Right forelimb (tissue), 1 donor: ENCODE results near the gene CDC42EP4.
"Not testable (repeated sequence)": the region's sequence is repeated elsewhere in the genome, so short reads cannot be mapped to it uniquely, and the experiment has no call there.

Experiments used
- DNase-seq: peaks from one replicate; pipeline ENCODE4 v3.0.0-alpha.2; 2018

The CDC42EP4 gene

DNA sequence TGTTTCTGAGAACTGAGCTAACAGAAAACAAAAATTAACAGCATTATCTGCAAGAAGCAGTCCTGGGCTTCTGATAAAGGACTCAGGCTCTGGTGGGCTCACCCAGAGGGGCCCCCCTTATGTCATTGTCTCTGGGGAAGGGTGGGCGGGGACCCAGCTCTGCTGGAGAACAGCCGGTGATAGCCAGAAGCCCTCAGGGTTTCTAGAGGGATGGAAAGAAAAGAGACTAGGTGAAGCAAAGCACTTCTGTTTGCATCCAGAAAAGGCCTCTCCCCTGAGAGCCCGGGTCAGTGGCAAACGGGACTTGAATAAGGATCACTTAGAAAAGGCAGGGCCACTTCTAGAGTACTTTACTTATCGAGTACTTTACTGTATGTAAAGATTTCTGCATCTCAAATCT, 7.0 kb upstream of the CDC42EP4 start:
- no peak for DNase-seq

DNA sequence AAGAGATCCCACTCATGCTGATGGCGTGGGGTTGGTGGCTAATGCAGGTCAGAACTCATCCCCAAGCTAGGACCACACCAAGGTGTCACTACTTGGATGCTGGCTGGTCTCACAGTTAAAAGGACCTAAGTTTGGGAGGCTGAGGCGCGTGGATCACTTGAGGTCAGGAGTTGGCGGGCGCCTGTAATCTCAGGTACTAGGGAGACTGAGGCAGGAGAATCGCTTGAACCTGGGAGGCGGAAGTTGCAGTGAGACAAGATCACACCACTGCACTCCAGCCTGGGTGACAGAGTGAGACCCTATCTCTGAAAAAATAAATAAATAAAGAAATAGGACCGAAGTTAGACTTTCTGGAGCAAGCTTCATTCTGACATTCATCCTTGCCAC, 6.6 kb upstream of the CDC42EP4 start:
- no peak for DNase-seq

DNA sequence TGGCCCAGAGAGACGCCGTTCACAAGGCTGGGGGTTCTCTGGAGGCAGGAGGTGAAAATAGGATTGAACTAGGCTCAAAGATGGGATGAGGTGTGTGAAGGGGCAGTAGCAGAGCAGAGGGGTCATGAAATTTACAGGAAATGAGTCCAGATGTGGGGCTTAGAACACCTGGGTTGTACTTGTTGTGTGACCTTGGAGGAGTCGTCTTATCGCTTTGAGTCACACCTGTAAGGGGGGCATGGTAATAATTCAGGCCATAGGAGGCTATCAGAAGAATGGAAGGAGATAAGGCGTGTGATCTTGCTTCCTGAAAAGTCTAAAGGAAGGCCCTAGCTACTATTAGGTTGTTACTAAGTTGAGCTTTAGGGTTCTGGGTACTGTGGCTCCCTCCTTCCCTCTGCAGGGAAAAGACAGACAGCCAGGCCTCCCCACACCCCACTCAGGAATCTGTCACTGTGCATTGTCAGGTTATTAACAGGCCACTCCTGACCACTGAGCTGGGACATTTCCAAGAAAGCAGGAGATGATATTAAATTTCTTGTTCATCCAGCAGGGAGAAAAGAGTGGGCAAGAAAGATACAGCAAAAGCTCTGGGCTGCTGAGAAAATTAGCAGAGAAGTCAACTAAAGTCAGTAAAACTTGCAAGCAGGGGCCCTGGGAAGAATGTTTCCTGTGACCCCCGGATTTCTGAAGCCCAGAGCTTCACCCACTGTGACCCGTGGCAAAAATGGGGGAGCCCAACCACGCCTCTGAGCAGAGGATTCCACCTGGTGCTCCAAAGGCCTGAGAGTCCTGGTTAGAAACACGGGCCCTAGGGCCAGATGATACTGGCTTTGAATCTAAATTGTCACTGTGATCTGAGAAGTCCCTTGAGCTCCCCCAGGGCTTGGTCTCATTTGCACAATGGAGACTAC, 6.0 kb upstream of the CDC42EP4 start:
- DNase-seq, result no peak

DNA sequence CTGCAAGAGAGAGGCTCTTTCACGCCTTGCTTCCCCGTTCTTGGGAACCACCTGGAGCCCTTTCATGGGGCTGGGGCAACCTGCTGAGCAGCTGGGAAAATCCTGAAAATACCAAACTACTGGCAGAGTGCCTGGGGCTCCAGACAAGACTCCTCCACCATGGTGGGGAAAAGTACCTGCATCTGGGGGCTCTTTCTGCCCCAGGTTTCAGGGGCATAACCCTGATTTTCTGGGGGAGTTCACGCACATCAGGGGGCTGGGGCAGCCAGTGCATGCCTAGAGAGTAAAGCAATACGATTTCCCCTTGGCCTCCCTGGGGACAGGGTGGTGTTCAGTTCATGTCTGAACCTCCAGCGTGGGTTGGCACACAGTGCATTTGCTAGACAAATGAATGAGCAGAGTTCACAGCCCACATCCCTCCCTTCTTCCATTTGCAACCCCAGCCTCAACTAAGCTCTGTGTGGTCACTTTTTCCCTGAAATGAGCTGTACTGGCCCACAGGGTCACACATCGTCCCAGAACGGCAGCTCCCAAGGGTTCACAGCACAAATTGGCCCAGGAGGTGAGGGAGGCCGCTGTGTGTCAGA, 5.2 kb upstream of the CDC42EP4 start:
- no peak for DNase-seq

DNA sequence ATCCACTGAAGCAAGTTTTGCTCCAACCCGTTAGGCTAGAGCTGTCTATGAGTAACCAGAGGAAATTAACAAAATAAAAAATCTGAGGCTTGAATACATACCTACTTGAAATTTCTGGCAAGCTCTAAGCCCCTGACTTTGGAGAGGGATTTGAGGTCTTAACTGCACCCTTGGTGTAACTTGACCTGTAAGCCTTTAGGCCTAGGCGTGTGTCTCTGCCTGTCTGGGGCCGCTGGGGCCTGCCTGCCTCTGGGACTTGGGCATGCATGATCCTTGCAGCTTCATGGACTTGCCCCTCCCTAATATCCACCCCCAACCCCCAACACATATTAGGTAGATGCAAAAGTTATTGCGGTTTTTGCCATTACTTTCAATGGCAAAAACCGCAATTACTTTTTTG, 3.7 kb upstream of the CDC42EP4 start:
- no peak for DNase-seq

DNA sequence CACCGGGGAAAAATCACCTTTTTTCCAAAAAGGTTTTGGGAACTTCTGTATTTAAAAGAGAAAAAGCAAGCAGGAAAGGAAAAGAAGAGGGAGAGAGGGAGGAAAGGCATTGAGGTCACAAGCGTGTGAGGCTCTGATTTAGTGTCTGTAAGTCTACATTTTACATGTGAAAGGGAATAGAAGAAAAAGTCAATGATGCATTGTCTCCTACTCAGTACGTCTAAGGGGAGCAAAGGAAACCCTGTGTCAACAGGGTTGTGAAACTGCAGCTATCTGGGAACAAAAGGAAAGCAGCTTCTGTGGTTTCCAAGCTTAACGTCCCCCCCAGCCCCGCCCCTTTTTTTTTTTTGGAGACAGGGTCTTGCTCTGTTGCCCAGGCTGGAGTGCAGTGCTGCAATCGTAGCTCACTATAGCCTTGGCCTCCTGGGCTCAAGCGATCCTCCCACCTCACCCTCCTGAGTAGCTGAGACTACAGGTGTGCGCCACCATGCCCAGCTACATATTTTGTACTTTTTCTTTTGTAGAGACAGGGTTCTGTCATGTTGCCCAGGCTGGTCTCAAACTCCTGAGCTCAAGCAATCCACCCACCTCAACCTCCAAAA, 1.8 kb upstream of the CDC42EP4 start:
- no peak for DNase-seq

DNA sequence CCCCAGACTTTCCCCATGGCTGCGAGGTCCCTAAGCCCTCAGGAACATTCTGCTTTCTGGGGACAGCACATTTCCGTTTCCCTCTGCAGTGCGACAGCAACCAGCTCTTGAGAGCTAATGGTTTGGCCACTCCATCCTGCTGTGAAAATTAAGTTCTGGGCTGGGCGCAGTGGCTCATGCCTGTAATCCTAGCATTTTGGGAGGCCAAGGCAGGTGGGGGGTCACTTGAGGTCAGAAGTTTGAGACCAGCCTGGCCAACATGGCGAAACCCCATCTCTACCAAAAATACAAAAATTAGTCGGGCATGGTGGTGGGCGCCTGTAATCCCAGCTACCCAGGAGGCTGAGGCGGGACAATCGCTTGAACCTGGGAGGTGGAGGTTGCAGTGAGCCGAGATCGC, 1.1 kb upstream of the CDC42EP4 start:
- not testable (repeated sequence) for DNase-seq

DNA sequence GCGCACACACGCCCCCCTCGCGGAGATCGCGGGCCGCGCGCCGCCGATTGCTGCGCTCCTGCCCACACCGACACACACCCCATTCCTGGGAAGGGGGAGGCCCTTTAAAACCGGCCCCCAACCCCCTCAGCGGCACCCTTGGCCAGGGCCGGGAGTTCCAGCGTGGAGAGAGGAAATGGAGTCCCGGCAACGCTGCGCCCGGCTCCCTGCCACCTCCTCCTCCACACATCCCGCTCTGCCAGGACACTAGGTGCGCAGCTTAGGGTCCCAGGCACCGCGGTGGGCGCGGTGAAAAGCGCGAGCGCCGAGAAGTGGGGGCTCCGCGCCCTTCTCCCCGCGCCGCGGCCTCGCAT, 397 bp downstream of the CDC42EP4 start:
- no peak for DNase-seq

DNA sequence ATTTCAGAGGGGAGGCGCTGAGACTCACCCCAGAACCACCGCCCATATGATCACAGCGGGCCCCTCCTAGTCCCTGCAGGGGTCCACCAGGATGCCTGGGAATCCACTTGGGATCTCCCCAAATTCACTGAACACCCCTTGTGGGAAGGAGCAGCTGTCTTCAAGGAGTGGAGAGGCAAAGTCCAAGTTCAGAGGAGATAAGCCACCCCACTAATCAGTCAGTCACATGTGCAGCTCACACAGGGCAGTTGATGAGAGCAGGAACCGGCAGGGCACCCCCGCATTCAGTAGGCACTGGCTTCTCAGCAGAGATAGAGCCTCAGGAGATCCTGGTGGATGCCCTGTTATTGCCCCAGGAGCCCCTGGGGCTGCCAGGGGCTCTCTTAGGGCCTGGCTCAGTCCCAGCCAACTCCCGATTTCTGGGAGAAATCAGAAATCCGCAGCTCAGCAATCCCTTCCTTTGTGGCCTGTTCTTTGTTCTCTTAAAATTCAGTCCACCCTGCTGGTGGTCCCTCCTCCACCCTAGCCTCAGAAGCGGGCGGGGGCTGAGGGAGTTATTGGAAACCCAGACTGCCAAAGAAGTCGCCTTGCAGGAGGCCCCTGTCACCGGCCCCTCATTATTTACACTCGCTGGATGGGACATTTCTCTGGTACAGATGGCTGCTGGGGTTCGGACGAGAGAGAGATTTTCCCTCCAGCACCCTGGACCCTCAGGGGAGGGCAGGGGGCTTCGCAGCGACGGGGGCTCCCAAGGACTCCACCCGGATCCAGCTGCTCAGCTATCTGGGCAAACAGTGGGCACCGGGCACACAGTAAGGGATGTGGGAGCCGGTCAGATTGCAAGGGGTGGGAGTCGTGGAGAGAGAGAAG, 1.8 kb downstream of the CDC42EP4 start:
- DNase-seq, result peak; percentile 58

DNA sequence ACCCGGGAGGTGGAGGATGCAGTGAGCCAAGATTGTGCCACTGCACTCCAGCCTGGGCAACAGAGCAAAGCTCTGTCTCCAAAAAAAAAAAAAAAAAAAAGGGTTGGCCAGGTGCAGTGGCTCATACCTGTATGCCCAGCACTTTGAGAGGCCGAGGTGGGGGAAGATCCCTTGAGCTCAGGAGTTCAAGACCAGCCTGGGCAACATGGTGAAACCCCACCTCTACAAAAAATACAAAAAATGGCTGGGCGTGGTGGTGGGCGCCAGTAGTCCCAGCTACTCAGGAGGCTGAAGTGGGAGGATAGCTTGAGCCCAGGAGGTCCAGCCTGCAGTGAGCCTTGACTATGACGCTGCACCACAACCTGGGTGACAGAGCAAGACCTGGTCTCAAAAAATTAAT, 2.8 kb downstream of the CDC42EP4 start:
- DNase-seq, result not testable (repeated sequence)

DNA sequence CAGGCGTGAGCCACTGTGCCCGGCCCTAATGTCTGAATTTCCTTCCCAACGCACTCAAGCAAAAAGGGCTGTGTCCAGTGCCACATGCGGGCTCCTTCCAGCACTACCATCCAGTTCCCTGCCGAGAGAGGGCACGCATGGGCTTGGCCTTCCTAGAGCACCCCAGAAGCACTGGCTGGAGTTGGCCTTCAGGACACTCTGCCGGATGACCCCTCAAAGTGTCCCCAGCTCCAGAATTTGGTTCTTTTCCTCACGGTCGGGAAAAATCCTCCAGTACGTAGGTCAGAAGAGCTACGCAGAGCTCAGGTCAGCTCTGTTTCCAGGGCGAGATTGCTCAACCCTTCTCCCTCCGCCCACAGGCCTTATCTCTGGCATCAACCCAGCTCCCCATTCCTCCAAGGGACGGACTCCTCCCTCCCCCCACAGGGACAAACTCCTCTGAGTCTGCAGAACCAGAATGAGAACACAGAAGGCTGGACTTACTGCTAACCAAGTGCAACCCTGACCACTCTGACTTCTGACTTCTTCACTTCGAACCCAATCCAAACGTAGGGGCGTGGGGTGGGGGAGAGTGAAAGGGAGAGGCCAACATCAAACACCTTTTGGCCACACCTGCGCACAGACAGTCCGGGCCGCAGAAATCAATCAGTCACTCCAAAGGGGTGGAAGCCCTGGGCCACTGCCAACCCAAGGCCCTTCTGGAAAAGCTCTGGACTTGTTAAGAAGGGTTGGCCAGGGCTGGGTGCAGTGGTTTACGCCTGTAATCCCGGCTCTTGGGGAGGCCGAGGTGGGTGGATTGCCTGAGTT, 3.6 kb downstream of the CDC42EP4 start:
- DNase-seq, result no peak

DNA sequence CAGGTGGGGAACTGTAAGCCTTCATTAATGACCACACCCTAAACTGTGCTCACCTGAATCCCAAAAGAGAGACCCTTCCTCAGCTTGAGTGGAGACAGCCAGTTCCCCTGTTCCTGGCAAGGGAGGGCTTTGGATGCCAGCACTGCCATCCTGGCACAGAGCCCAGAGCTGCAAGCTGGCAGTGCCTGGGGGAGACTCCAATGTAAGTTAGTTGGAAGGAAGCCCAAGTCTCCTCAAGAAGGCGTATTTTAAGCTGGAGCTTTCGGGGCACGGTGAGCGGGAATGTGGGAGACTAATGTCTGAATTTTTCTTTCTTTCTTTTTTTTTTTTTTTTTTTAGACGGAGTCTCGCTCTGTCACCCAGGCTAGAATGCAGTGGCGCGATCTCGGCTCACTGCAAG, 4.7 kb downstream of the CDC42EP4 start:
- DNase-seq, result no peak

DNA sequence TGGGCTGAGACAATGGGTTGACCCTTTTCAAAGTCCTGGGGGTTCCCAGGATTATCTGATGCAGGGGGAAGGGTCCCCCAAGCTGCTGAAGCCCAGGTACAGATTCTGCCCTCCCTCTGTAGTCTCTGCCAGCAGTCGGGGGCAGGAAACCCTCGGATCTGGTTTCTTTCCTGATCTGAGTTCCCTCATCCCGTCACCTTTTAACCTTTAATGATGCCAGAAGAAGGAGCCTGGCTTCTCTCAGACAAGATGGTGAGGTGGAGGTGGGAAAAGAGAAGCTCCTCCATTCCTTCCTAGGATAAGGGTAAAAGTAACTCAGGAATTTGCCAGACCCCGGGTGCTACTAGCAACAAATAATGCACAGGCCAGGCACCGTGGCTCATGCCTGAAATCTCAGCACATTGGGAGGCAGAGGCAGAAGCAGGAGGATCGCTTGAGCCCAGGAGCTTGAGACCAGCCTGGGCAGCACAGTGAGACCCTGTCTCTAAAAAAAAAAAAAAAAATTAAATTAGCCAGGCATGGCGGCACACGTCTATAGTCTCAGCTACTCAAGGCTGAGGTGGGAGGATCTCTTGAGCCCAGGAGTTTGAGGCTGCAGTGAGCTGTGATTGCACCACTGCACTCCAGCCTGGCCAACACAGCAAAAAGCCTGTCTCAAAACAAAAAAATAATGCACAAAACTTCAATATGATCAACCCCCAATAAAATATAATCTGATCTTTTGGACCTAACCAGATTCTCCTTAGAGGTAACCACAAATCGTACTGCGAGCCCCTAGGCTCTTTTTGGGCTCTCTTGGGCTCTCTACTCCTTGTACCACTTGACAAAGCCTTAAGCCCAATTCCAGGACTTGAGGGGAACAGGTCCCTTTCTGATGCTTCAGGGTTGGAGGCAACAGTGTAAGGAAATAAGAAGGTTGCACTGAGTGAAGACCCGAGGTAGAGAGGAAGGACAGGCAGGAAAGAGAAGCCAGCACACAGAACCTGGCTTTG, 5.7 kb downstream of the CDC42EP4 start:
- DNase-seq, result no peak

DNA sequence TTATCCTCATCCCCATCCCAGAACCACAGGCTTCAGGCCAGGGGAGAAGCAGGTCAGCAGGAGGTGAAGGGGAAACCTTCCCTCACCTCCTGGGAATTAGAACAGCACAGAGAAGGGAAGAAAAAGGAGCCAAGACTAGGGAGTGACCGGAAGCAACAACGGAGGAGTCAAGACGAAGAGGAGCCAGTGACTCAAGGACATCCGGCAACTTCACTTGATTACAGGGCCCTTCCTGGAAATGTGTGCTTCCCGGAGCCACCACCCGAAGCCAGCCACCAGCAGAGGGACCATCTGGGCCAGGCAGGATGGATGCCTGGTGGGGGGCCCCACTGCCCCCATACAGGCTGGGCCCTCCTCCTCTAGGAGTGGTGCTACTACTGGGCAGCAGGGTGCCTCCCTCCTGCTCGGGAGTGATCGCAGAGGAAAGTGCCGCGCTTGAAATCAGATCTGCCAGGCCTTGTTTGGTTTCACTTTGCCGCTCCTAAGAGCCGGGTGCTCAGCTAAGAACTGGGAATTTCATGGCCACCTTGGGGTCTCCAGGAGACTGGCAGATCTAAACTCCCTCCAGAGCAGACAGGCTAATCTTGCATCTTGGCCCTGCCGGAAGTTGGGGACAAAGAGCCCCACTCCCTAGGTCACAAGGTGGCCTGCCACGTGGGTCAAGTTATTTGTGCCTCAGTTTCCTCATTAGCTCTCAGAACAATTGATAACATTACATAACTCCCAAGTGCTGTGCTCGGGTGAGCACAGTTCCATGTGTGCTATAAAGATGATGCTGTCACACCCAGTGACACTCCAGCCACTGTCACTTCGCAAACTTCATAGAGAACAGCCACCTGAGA, 6.6 kb downstream of the CDC42EP4 start:
- DNase-seq, result peak; percentile 76

DNA sequence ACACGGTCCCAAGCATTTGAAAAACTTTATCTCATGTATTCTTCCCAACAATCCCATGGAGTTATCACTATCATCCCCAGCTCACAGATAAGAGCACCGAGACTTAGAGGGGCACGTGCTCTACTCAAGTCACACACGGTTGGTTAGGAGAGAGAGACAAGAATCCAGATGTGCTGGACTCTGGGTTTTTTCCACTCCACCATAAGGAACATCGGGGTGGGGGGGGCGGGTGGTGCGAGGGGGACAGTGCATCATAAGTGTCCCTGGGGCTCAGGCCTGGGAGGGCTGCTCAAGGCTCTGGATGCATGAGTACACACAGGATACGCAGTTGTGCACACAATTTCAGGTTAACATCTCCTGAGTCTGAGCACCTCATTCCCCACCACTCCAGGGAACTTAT, 7.4 kb downstream of the CDC42EP4 start:
- DNase-seq, result no peak

DNA sequence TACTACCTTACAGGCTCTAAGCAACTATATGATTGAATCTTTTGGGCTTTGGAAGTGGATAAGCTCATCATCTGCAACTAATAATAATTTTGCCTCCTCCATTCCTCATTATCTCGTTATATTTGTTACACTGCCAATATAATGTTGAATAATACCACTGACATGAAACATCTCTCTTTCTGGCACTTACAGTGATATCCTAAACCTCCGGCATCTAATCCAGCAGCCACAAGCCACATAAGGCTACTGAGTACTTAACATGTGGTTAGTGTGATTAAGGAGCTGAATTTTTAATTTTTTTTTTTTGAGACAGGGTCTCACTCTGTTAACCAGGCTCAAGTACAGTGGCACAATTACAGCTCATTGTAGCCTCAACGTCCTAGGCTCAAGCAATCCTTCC, 9.6 kb downstream of the CDC42EP4 start:
- DNase-seq, result no peak

DNA sequence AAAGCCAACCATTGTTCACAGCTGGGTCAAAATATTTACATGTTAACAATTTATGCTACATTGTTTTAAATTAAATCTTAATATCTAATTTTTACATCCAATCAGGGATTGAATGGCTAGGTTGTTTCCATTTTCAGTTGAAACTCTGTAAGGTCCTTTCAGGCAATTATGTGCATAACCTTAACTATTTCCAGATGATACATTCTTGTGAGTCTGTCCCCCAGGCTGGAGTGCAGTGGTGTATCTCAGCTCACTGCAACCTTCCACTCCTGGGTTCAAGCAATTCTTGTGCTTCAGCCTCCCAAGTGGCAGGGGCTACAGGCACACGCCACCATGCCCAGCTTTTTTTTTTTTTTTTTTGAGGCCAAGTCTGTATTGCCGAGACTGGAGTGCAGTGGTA, 10.4 kb downstream of the CDC42EP4 start:
- DNase-seq, result no peak

DNA sequence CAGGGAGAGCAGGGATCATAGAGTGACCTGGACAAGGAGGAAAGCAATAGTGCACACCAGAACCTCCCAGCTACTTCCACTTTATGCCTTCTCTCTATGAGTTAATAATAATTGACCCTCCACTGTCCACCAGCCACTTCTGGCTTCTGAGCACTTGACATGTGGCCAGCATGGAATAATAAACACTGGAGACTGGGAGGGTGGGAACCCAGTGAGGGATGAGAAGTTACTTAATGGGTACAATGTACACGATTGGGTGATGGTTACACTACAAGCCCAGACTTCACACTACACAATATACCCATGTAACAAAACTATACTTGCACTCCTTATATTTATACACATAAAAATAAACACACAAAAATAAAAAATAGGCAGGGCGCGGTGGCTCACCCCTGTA, 11.4 kb downstream of the CDC42EP4 start:
- no peak for DNase-seq

DNA sequence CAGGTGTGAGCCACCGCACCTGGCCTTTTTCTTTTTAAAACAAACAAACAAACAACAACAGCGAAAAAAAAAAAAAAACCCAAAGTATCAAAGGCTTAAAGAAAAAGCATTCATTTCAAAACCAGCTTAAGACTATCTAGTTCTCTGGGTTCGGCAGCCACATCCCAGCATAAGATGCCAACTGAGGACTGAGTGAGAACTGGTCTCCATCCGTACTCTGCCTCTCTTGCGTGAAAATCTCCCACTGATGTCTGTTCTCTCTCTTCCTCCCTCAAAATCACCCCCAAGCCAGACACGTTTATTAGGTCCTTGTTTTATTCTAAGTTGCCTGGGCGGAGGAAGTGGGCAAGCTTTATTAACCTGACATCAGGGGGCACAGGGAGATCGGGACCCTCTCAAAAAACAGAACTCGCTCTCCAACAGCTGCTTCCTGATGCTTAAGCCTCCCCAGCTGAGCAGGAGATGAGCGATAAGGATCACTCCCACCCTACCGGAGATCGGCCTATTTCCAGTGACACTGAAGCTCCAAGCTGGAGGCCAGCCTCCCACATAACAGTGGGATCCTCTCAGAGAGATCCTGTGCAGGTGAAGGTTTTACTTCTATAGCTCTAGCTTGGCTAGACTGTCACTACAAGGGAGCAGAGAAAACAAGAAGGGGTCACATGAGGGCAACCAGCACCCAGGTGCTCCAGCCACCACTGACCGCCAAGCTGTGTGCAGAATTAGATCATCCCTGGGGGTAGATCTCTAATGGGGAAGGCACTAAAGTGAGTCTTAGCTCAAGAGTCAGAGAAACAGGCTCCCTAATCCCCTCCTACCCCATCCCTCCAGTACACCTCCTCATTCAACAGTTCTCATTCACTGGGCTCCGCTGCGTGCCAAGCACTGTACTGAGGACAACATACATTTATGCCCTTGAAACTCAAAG, 13.6 kb downstream of the CDC42EP4 start:
- no peak for DNase-seq
